Kidney (tissue), 14 donors: Measurements from ENCODE around the gene LIPH. TPM values are rescaled to one million over a fixed set of nuclear protein-coding genes. Genes with fewer than 3 reads are reported as not detected.
A peak's percentile ranks its signal among the peaks of the same experiment; 100 is the strongest.

Experiments
- DNase-seq, 5 donors: peaks; one replicate each; pipeline ENCODE4 v3.0.0-alpha.2; 2013 to 2020
- FAIRE-seq: peaks from 2 replicates; lab custom pipeline; 2012; peaks lifted over from hg19 to GRCh38; lab: Jason Lieb, UNC
- H3K27ac ChIP-seq, 2 donors: one replicate each; pipeline ENCODE4 v1.7.0; 2013; ENCODE audit warnings: low read depth in 2 of 2, low read length in 2 of 2, inconsistent platforms in 1 of 2
- H3K27me3 ChIP-seq: one replicate; pipeline ENCODE4 v1.7.1; 2013; ENCODE audit warnings: low read length, inconsistent platforms; ENCODE audit not compliant: control insufficient read depth, insufficient read depth
- H3K36me3 ChIP-seq, 3 donors: one replicate each; pipeline versions ENCODE4 v1.7.0 to v1.7.1; 2013; ENCODE audit warnings: low read length in 3 of 3, control low read depth in 1 of 3, inconsistent platforms in 1 of 3; ENCODE audit not compliant: insufficient read depth in 3 of 3, control insufficient read depth in 2 of 3
- H3K4me1 ChIP-seq, 3 donors: one replicate each; pipeline versions ENCODE4 v1.7.0 to v1.7.1; 2013; ENCODE audit warnings: low read length in 3 of 3, inconsistent platforms in 1 of 3, low read depth in 1 of 3; ENCODE audit not compliant: control insufficient read depth in 2 of 3, insufficient read depth in 2 of 3
- H3K4me3 ChIP-seq, 3 donors: one replicate each; pipeline versions ENCODE4 v1.7.0 to v1.8.1; 2013; ENCODE audit warnings: low read length in 3 of 3, control low read depth in 1 of 3, inconsistent platforms in 1 of 3
- H3K9ac ChIP-seq, 3 donors: one replicate each; pipeline versions ENCODE4 v1.7.0 to v1.7.1; 2013; ENCODE audit warnings: low read length in 3 of 3, control low read depth in 1 of 3, inconsistent platforms in 1 of 3
- H3K9me3 ChIP-seq, 3 donors: one replicate each; pipeline versions ENCODE4 v1.7.0 to v1.7.1; 2013; ENCODE audit warnings: low read length in 3 of 3, control low read depth in 1 of 3, inconsistent platforms in 1 of 3; ENCODE audit not compliant: control insufficient read depth in 2 of 3, insufficient read depth in 1 of 3
- CTCF ChIP-seq: IDR thresholded peaks from 3 replicates; pipeline ENCODE4 v1.5.1; 2012; ENCODE audit warnings: mild to moderate bottlenecking, moderate library complexity, borderline replicate concordance; ENCODE audit not compliant: insufficient read depth; ENCODE audit errors: extremely low read depth
- intact Hi-C: fragments of 100-400 bp; cut with DNase I; formaldehyde crosslinking; loops from one replicate; pipeline ENCODE4 v1.11.1; 2022
- polyA plus RNA-seq: library from polyadenylated mRNA; stranded (reverse); fragments of 350-450 nt; fragmentation: Illumina TruSeq; extraction: RNeasy Lipid Tissue Mini Kit (QIAGEN cat#74804); gene quantifications from one replicate; pipeline ENCODE4 v1.2.3, GENCODE V29; 2014; ENCODE audit warnings: low read depth, low replicate concordance; ENCODE audit not compliant: insufficient read depth
- total RNA-seq: library from RNA; stranded (reverse); fragmentation: NEBNext Ultra II Directional; extraction: Animal tissue kit (Norgen Biotek cat#: 25700); gene quantifications from one replicate; pipeline ENCODE4 v1.2.1, GENCODE V29; 2021
- donor health status: control.
- donor health status: control.
- donor health status: control.
- donor health status: control.
- donor health status: control.
- donor health status: DM: yes; HTN: yes; CAD: no.
- donor health status: Normal renal cell carcinoma (clear cell type).

LIPH gene
- total and polyA plus RNA-seq, 2 donors from 2014 or later = 3.2 to 14.7 TPM

GRCh38 chr3:185584686-185585085 is 32.3 kb upstream of the LIPH start:
- intact Hi-C loops = no loop called here
- Histone ChIP-seq H3K27ac (no peak overlapping the region), H3K27me3 (no peaks in the 10 kb centered on the region), H3K9ac (no peak overlapping the region), H3K36me3 (no peaks in the 10 kb centered on the region), H3K4me1 (peaks cover 0 to 19% (median 13%) of the 10 kb centered on the region in 3 donors), H3K4me3 (no peak overlapping the region), H3K9me3 (no peaks in the 10 kb centered on the region)
- DNase-seq (peak in 1 of 5 donors; percentile 16), FAIRE-seq (no peak)
- no peak for TF ChIP-seq CTCF

GRCh38 chr3:185583925-185584324 is 31.5 kb upstream of the LIPH start:
- no peak for TF ChIP-seq CTCF
- Histone ChIP-seq H3K9me3 (no peaks in the 10 kb centered on the region), H3K27ac (no peak overlapping the region), H3K36me3 (no peaks in the 10 kb centered on the region), H3K4me3 (no peak overlapping the region), H3K4me1 (peaks cover 0 to 13% (median 12%) of the 10 kb centered on the region in 3 donors), H3K9ac (no peak overlapping the region), H3K27me3 (no peaks in the 10 kb centered on the region)
- peak in 1 of 5 donors; percentile 18 for DNase-seq
- no peak for FAIRE-seq
- intact Hi-C loops = no loop called here

GRCh38 chr3:185582871-185583270 is 30.5 kb upstream of the LIPH start:
- DNase-seq = no peak
- Histone ChIP-seq H3K4me1 (peaks cover 0 to 8% (median 7%) of the 10 kb centered on the region in 3 donors), H3K4me3 (no peak overlapping the region), H3K27ac (no peak overlapping the region), H3K9me3 (no peaks in the 10 kb centered on the region), H3K27me3 (no peaks in the 10 kb centered on the region), H3K9ac (no peak overlapping the region), H3K36me3 (no peaks in the 10 kb centered on the region)
- no peak for TF ChIP-seq CTCF
- FAIRE-seq = no peak
- intact Hi-C loops = no loop called here

- intact Hi-C loops = no loop called here
- H3K27me3 ChIP-seq = no peaks in the 10 kb centered on the region
- no peak for TF ChIP-seq CTCF
- H3K36me3 ChIP-seq = no peaks in the 10 kb centered on the region
- H3K27ac ChIP-seq = no peak overlapping the region
- H3K4me3 ChIP-seq = no peak overlapping the region
- DNase-seq (no peak), FAIRE-seq (no peak)
- H3K4me1 ChIP-seq = peaks cover 0 to 8% (median 7%) of the 10 kb centered on the region in 3 donors
- H3K9ac ChIP-seq = no peak overlapping the region
- H3K9me3 ChIP-seq = no peaks in the 10 kb centered on the region
These were observed 29.8 kb upstream of the LIPH start for GRCh38 chr3:185582236-185582635.
